ENCODE results near the gene FHIT.

FHIT gene

GRCh38 chr3:60765776-60766175, 485.5 kb downstream of the FHIT start:
- TF ChIP-seq CTCF (IDR thresholded peaks at IDR 0.05; ENCODE audit: borderline replicate concordance, insufficient read depth, low read depth, low read length), result no peak
- H3K4me3 ChIP-seq (ENCODE audit: low read depth, low read length), result no peak overlapping the region

- no peak overlapping the region for H3K4me3 ChIP-seq (ENCODE audit: low read depth, low read length)
- TF ChIP-seq CTCF (IDR thresholded peaks at IDR 0.05; ENCODE audit: borderline replicate concordance, insufficient read depth, low read depth, low read length), result no peak
Measured at GRCh38 chr3:60764870-60765269, 486.4 kb downstream of the FHIT start.

GRCh38 chr3:60760145-60760544, 491.1 kb downstream of the FHIT start:
- TF ChIP-seq CTCF (IDR thresholded peaks at IDR 0.05; ENCODE audit: borderline replicate concordance, insufficient read depth, low read depth, low read length), result no peak
- no peak overlapping the region for H3K4me3 ChIP-seq (ENCODE audit: low read depth, low read length)

DNA sequence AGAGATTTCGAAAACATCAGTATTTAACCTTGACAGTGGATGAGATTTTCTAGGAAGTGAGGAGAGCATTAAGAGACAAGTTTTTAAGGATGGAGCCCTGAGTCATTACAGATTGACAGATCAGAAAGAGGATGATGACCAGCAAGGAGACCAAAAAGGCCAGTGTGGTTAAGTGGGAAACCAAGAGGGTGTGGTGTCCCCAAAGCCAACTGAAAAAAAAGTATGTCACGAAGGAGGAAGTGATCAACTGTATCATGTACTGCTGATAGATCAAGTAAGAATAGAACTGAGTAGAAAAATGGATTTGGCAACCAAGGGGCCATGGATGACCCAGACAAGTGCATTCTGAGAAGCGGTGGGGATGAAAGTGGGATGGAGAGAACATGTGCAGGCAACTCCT, 491.8 kb downstream of the FHIT start:
- TF ChIP-seq CTCF (IDR thresholded peaks at IDR 0.05; ENCODE audit: borderline replicate concordance, insufficient read depth, low read depth, low read length), result no peak
- H3K4me3 ChIP-seq (ENCODE audit: low read depth, low read length), result no peak overlapping the region

DNA sequence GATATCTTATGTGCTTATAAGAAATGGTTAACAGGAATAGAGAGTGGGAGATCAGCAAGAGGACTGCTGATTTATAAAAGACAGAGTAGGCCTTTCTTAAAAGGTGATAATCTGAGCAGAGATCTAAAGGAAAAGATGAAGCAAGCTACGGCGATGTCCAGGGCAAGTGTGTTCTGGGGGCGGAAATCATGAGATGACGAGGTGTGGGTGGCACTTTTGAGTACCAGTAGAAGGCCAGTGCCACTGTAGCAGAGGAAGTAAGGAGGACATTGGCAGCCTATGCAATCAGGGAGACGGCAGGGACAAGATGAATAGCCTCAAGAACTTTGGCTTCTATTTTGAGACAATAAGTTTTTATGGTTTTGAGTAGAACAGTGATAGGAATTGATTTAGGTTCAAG, 492.4 kb downstream of the FHIT start:
- TF ChIP-seq CTCF (IDR thresholded peaks at IDR 0.05; ENCODE audit: borderline replicate concordance, insufficient read depth, low read depth, low read length), result no peak
- H3K4me3 ChIP-seq (ENCODE audit: low read depth, low read length), result no peak overlapping the region

GRCh38 chr3:60758171-60758570, 493.1 kb downstream of the FHIT start:
- H3K4me3 ChIP-seq (ENCODE audit: low read depth, low read length), result no peak overlapping the region
- no peak for TF ChIP-seq CTCF (IDR thresholded peaks at IDR 0.05; ENCODE audit: borderline replicate concordance, insufficient read depth, low read depth, low read length)

DNA sequence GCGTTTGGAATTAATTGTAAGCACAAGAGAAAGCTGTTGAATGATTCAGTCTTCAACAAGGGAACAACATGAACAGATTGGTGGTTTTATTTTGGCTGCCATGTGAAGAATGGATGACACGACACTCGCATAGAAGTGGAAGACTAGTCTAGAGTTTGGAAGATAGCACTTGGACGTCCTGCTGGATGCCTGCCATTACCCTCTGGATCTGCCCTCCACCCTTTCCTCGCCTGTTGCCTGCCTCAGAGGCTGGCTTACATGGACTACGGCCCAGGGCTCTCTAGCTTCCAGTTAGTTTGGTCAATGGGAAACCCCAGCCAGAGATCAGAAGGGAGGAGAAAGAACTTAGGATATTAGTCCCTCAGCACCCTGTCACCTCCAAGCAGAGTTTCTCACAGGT, 493.5 kb downstream of the FHIT start:
- no peak for TF ChIP-seq CTCF (IDR thresholded peaks at IDR 0.05; ENCODE audit: borderline replicate concordance, insufficient read depth, low read depth, low read length)
- no peak overlapping the region for H3K4me3 ChIP-seq (ENCODE audit: low read depth, low read length)
